Measurements from ENCODE around the gene MGAT3. TPM values are rescaled to one million over a fixed set of nuclear protein-coding genes. Genes with fewer than 3 reads are reported as not detected.
A peak's percentile ranks its signal among the peaks of the same experiment; 100 is the strongest.

MGAT3 gene
- total and polyA plus RNA-seq, 9 of the 15 experiments (the other 6 are each of a cell fraction or from before 2014, with no cell fraction given) = 0.10 to 11.5 (median 4.6) TPM

DNA sequence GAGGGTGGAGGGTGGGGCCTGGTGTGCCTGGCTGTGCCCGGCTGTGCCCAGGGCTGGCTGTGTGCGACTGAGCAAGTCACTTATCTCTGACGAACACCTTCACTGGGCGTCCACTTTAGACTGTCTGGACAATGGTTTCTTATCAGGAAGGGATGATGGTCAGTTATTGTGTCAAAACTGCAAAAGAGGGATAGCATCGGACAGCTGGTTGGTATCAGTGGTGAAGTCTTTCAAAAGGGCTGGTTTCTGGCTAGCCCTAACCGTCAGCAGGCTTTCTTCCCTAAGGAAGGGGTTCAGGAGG is 4.1 kb upstream of the MGAT3 start (continued):
- no peak for TF ChIP-seq RFX5 (IDR thresholded peaks at IDR 0.05; ENCODE audit: low read depth, low read length)
- 0 out of 2 replicates have a peak, but pooled peaks have one; percentile 78 for TF ChIP-seq ZBTB17 (CRISPR knock-in tag; IDR thresholded peaks at IDR 0.05)
- TF ChIP-seq ZNF766 (CRISPR knock-in tag; conservative IDR thresholded peaks at IDR 0.05) = peak; percentile 84
- no peak for TF ChIP-seq FOXJ2 (tag; IDR thresholded peaks at IDR 0.05)
- TF ChIP-seq, protein P1, sequence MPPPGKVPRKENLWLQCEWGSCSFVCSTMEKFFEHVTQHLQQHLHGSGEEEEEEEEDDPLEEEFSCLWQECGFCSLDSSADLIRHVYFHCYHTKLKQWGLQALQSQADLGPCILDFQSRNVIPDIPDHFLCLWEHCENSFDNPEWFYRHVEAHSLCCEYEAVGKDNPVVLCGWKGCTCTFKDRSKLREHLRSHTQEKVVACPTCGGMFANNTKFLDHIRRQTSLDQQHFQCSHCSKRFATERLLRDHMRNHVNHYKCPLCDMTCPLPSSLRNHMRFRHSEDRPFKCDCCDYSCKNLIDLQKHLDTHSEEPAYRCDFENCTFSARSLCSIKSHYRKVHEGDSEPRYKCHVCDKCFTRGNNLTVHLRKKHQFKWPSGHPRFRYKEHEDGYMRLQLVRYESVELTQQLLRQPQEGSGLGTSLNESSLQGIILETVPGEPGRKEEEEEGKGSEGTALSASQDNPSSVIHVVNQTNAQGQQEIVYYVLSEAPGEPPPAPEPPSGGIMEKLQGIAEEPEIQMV (tag; conservative IDR thresholded peaks at IDR 0.05; ENCODE audit: low read depth) = 0 out of 2 replicates have a peak, but pooled peaks have one; percentile 34
- TF ChIP-seq SMARCE1 (IDR thresholded peaks at IDR 0.05) = peak; percentile 82
- peak; percentile 57; the same call in 1 of the 2 replicates for TF ChIP-seq SMARCC2 (IDR thresholded peaks at IDR 0.05; ENCODE audit: low read depth)
- TF ChIP-seq, protein P2, sequence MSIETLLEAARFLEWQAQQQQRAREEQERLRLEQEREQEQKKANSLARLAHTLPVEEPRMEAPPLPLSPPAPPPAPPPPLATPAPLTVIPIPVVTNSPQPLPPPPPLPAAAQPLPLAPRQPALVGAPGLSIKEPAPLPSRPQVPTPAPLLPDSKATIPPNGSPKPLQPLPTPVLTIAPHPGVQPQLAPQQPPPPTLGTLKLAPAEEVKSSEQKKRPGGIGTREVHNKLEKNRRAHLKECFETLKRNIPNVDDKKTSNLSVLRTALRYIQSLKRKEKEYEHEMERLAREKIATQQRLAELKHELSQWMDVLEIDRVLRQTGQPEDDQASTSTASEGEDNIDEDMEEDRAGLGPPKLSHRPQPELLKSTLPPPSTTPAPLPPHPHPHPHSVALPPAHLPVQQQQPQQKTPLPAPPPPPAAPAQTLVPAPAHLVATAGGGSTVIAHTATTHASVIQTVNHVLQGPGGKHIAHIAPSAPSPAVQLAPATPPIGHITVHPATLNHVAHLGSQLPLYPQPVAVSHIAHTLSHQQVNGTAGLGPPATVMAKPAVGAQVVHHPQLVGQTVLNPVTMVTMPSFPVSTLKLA (conservative IDR thresholded peaks at IDR 0.05) = 0 out of 4 replicates have a peak, but pooled peaks of 1 of the 2 experiments have one; percentile 37
- TF ChIP-seq TBP (optimal IDR thresholded peaks at IDR 0.05; ENCODE audit: low read depth, low read length) = no peak
- TF ChIP-seq PML (IDR thresholded peaks at IDR 0.05; ENCODE audit: low read length) = peak; percentile 65
- TF ChIP-seq SMARCB1 (IDR thresholded peaks at IDR 0.05; ENCODE audit: insufficient read length, low read depth) = no peak
- peak in 1 of 2 experiments; percentile 60; a peak in 1 of 4 replicates for TF ChIP-seq KDM1A (IDR thresholded peaks at IDR 0.05)
- peak; percentile 100 for TF ChIP-seq SOX6 (IDR thresholded peaks at IDR 0.05)
- TF ChIP-seq GATA2 (CRISPR knock-in tag; IDR thresholded peaks at IDR 0.05) = peak; percentile 83
- TF ChIP-seq, protein P3, sequence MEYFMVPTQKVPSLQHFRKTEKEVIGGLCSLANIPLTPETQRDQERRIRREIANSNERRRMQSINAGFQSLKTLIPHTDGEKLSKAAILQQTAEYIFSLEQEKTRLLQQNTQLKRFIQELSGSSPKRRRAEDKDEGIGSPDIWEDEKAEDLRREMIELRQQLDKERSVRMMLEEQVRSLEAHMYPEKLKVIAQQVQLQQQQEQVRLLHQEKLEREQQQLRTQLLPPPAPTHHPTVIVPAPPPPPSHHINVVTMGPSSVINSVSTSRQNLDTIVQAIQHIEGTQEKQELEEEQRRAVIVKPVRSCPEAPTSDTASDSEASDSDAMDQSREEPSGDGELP (CRISPR knock-in tag; IDR thresholded peaks at IDR 0.05; ENCODE audit: borderline replicate concordance) = peak; percentile 95
- TF ChIP-seq ELF4 (CRISPR knock-in tag; IDR thresholded peaks at IDR 0.05) = peak; percentile 26; the same call in 1 of the 2 replicates
- no peak for TF ChIP-seq SUPT5H (IDR thresholded peaks at IDR 0.05)
- TF ChIP-seq MCM2 (IDR thresholded peaks at IDR 0.05; ENCODE audit: low read depth) = no peak
- peak; percentile 74; the same call in 1 of the 2 replicates for TF ChIP-seq ZEB2 (IDR thresholded peaks at IDR 0.05)
- no peak for TF ChIP-seq SLC30A9 (CRISPR knock-in tag; IDR thresholded peaks at IDR 0.05)
- peak; percentile 79 for TF ChIP-seq NFE2 (IDR thresholded peaks at IDR 0.05; ENCODE audit: low read depth)
- TF ChIP-seq, protein P4, sequence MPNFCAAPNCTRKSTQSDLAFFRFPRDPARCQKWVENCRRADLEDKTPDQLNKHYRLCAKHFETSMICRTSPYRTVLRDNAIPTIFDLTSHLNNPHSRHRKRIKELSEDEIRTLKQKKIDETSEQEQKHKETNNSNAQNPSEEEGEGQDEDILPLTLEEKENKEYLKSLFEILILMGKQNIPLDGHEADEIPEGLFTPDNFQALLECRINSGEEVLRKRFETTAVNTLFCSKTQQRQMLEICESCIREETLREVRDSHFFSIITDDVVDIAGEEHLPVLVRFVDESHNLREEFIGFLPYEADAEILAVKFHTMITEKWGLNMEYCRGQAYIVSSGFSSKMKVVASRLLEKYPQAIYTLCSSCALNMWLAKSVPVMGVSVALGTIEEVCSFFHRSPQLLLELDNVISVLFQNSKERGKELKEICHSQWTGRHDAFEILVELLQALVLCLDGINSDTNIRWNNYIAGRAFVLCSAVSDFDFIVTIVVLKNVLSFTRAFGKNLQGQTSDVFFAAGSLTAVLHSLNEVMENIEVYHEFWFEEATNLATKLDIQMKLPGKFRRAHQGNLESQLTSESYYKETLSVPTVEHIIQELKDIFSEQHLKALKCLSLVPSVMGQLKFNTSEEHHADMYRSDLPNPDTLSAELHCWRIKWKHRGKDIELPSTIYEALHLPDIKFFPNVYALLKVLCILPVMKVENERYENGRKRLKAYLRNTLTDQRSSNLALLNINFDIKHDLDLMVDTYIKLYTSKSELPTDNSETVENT (CRISPR knock-in tag; IDR thresholded peaks at IDR 0.05) = no peak
- no peak for TF ChIP-seq EZH2 (IDR thresholded peaks at IDR 0.05; ENCODE audit: borderline replicate concordance, low read depth, low read length)
- no peak for TF ChIP-seq MTF1 (CRISPR knock-in tag; IDR thresholded peaks at IDR 0.05; ENCODE audit: borderline replicate concordance)
